ENCODE data around the gene GJB5.
"Not testable (repeated sequence)": the region's sequence is repeated elsewhere in the genome, so short reads cannot be mapped to it uniquely, and the experiment has no call there.

The GJB5 gene

DNA sequence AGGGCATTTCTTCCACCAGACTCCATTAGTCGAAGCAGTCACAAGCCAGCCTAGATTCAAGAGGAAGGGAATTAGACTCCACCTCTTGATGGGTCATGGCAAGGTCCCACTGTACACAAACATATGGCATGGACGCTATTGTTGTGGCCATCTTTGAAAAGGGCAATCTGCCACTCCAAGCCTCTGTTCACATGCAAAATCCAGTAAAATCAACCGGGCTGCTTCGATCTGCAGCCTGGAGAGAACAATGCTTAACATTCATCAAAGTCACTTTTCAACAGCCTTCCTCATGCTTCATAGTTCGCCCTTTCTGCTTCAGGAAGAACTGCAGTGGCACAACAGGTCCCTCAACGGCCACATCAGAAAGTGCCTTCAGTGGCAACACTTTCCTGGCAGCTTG, 28.0 kb upstream of the GJB5 start:
- no peak for DNase-seq (ENCODE audit: low spot score)
- TF ChIP-seq, protein P1, sequence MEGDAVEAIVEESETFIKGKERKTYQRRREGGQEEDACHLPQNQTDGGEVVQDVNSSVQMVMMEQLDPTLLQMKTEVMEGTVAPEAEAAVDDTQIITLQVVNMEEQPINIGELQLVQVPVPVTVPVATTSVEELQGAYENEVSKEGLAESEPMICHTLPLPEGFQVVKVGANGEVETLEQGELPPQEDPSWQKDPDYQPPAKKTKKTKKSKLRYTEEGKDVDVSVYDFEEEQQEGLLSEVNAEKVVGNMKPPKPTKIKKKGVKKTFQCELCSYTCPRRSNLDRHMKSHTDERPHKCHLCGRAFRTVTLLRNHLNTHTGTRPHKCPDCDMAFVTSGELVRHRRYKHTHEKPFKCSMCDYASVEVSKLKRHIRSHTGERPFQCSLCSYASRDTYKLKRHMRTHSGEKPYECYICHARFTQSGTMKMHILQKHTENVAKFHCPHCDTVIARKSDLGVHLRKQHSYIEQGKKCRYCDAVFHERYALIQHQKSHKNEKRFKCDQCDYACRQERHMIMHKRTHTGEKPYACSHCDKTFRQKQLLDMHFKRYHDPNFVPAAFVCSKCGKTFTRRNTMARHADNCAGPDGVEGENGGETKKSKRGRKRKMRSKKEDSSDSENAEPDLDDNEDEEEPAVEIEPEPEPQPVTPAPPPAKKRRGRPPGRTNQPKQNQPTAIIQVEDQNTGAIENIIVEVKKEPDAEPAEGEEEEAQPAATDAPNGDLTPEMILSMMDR (IDR thresholded peaks at IDR 0.05; ENCODE audit: extremely low read depth, insufficient read depth, missing control alignments), result no peak
- in situ Hi-C loops (cut with MboI; ENCODE audit: low pct_unique_long_range_greater_than_20kb, low sequenced_read_pairs, unreplicated experiment), result no loop called here

DNA sequence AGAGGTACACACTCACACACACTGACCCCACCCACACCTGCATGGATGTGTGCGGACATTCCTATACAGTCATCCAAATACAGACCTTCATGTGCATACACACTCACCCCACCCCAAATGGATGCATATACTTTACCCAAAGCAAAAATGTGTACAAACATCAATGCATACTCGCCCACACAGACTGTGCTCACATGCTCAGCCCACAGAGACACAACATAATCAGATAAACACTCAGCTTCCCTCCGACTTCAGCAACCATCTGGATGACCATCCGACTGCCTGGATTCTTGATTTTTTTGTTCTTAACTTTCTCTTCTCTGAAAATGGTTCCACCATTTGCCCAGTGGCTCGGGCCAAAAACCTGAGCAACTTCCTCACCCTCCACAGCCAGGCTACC, 24.4 kb upstream of the GJB5 start:
- no peak for DNase-seq (ENCODE audit: low spot score)
- TF ChIP-seq, protein P1 (IDR thresholded peaks at IDR 0.05; ENCODE audit: extremely low read depth, insufficient read depth, missing control alignments), result no peak
- in situ Hi-C loops (cut with MboI; ENCODE audit: low pct_unique_long_range_greater_than_20kb, low sequenced_read_pairs, unreplicated experiment), result no loop called here

DNA sequence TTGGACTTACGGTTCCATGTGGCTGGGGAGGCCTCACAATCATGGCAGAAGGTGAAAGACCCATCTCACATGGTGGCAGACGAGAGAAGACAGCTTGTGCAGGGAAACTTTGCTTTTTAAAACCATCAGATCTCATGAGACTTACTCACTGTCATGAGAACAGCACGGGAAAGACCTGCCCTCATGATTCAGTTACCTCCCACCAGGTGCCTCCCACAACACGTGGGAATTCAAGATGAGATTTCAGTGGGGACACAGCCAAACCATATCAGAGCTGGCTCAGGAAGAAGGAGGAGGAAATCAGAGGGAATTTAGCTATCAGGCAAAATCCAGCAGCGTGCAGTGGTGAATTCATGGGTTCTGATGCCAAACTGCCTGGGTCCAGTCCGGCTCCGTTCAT, 22.0 kb upstream of the GJB5 start:
- in situ Hi-C loops (cut with MboI; ENCODE audit: low pct_unique_long_range_greater_than_20kb, low sequenced_read_pairs, unreplicated experiment), result not testable (repeated sequence)

DNA sequence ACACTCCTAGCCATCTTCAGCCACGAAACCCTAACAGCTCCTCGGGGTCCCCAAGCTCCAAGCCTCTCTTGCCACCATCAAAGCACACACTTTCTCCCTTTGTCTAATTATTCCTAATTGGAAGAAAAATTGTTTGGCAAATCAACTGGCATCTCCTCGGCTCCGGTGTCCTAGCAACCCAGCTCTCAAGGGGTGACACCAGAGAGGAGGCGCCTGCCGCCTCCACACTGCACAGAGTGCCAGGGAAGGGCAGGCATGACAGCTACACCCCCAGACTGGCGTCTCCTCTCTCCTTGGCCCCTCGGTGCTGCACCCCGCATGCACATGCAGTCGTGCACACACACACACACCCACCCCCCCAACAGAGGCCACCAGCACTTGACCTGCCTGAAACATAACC, 18.2 kb upstream of the GJB5 start:
- DNase-seq (ENCODE audit: low spot score), result no peak
- in situ Hi-C loops (cut with MboI; ENCODE audit: low pct_unique_long_range_greater_than_20kb, low sequenced_read_pairs, unreplicated experiment), result no loop called here
- TF ChIP-seq, protein P1 (IDR thresholded peaks at IDR 0.05; ENCODE audit: extremely low read depth, insufficient read depth, missing control alignments), result no peak

More for the DNA sequence above, 22.0 kb upstream of the GJB5 start:
- DNase-seq (ENCODE audit: low spot score), result not testable (repeated sequence)

DNA sequence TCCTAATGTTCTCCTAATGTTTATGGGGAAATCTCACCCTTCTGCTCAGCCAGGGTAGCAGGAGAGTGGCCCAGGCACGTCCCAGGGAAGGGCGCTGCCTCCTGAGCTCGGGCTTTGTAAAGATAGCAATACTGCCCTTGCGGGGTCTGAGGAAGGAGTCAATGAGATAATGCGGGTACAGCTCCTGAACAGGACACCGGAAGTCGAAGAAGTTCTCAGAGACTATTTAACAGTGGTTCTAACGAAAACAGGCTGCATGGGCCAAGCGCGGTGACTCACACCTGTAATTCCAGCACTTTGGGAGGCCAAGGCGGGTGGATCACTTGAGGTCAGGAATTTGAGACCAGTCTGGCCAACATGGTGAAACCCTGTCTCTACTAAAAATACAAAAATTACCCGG, 17.6 kb upstream of the GJB5 start:
- DNase-seq (ENCODE audit: low spot score); in situ Hi-C loops (cut with MboI; ENCODE audit: low pct_unique_long_range_greater_than_20kb, low sequenced_read_pairs, unreplicated experiment): not testable (repeated sequence)

DNA sequence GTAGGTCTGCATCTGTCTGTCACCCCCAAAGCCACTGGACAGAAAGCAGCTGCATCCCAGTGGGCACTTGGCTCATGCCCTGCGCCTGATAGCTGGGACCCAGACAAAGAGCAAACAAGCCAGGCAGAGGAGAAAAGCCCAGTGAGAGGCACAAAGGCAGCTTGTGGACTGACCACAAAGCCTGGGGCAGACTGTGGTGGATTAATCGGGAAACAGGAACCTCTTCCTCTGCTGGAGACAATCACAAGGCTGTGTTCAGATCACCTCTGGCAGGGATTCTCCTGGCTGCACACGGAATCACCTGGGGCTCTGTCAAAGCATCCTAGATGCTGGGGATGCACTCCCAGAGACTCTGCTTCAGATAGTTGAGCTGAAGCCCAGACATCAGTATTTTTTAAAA, 15.2 kb upstream of the GJB5 start:
- DNase-seq (ENCODE audit: low spot score), result no peak
- TF ChIP-seq, protein P1 (IDR thresholded peaks at IDR 0.05; ENCODE audit: extremely low read depth, insufficient read depth, missing control alignments), result no peak
- in situ Hi-C loops (cut with MboI; ENCODE audit: low pct_unique_long_range_greater_than_20kb, low sequenced_read_pairs, unreplicated experiment), result no loop called here

DNA sequence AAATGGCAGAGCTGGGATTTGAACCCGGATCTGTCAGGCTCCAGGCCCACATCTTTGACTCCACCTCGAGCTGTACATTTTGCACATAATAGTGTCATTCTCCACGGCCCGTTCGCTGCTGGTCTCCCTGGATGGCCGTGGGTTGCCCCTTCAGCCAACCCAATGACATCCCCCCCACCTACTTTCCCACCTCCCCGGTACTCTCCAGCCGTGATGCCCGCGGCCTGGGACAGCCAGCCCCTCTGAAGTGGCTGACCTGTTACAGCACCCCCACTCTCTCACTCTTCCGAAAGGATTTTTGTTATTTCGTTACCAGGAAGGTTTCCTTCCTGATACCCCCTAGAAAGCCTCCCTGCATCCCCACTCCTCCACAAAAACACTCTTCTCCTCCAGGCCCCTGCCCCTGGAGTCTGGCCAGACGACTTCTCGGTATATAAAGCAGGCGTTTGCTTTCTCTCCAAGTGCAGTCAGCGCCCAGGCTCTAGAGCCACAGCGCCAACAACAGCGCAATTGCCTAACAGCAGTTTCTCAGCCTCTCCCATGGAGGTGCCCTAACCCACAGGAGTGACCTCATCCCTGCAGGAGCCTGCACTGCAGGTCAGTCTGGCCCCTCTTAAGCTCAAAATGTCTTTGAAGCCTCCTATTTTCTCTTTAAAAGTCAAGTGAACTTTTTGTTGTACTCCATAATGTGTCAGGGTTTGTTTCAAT, 14.5 kb upstream of the GJB5 start:
- no peak for DNase-seq (ENCODE audit: low spot score)
- in situ Hi-C loops (cut with MboI; ENCODE audit: low pct_unique_long_range_greater_than_20kb, low sequenced_read_pairs, unreplicated experiment), result no loop called here
- TF ChIP-seq, protein P1 (IDR thresholded peaks at IDR 0.05; ENCODE audit: extremely low read depth, insufficient read depth, missing control alignments), result no peak

Measured in GM13977 (cell line).